GM19035 (cell line): ENCODE data around the gene ETNPPL.

Experiments
- ATAC-seq: cut with Tn5 transposase; IDR thresholded peaks from one replicate; pipeline ENCODE4 v1.9.1; 2021; ENCODE audit not compliant: unreplicated experiment

The ETNPPL gene

DNA sequence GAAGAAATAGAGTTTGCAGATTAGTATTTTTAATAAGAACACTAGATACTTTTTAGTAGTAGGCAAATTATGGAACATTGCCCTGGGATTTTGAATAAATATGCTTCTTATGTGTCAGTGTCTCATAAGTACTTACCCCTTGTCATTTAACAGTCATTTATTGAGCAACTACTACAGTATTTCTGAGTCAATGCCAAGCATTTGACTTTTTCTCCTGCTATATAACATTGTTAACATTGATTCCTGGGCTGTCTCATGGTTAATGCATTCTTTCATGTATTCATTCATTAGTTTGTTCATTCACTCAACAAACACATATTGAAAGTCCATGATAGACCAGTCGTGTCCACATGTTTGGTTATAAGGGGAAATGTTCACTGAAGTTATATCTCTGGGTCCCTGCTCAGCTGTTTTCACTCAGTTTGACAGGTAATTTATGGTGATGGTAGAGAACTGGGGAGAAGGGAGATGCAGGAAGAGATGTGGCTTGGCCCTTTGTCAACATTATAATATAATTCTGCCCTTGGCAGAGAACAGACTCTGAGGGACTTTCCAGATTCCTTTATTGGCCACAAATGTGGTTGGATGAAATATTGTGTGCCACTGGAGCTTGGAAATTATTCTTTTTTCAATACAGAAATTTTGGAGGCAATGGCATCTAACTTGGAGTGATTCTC lies 62.6 kb downstream of the ETNPPL start:
- no peak for ATAC-seq

DNA sequence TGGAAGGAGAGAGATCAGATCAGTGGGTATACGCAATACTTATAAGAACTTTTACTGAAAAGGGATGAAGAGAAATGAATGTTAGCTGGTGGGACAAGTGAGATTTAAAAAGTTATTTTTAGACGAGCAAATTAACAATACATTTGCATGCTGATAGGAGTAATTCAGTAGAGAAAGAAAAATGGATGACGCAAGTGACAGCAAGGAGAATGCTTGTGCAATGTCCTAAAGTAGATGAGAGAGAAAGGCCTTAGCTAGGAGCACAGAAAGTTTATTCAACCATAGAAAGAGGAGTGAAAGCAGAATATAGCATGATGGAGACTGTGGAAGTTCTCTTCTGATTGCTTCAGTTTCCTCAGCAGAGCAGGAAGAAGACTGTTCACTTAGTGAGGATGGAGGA lies 66.7 kb downstream of the ETNPPL start:
- no peak for ATAC-seq

DNA sequence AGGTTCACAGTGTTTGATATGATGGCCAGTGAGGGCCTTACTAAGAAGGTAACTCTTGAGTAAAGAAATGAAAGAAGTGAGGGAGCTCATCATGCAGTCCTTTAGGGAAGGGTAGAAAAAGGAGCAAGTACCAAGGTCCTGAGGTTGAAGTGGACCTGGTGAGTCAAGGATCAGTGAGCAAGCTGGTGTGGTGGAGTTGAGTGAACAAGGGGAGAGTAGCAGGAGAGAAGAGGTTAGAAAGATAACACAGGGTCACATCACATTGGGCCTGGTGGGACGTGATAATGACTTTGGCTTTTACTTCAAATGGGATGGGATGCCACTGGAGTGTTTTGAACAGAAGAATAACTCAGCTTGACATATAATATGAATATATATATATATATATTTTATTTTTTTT lies 67.8 kb downstream of the ETNPPL start:
- no peak for ATAC-seq

DNA sequence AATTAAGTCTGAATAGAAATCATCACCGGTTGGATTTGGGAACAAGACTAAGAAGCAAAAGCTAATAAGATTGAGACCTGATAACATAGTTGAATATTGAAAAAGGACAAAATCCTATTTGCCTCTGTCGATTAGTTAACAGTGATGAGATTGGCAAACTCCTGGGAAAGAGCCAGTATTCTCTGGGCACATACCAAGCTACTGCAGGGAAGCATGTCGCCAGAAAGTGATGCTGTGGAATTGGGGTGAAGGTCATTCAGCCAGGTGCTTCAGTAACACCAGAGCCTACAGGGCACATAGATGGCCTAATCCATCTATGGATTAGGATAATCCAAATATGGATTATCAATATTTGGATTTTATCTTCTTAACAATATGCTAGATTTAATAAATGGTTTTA lies 68.4 kb downstream of the ETNPPL start:
- no peak for ATAC-seq

DNA sequence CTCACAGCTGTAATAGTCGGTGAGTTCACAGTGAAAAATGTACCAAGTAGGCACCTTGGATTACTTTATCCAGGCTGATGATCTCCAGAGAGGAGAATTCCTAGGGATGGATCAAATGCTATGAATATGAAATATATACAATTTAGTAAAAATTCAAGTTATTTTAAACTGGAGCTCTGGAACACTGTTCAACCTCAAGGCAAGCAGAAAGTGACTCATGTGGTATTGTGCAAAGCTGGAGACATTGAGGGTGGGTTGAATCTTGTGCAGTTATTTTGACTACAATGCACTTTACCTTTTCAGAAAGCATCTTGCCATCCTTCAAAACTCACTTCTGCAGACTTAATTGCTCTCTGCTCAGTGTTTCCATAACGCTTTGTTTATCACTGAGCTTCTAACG lies 69.0 kb downstream of the ETNPPL start:
- no peak for ATAC-seq

DNA sequence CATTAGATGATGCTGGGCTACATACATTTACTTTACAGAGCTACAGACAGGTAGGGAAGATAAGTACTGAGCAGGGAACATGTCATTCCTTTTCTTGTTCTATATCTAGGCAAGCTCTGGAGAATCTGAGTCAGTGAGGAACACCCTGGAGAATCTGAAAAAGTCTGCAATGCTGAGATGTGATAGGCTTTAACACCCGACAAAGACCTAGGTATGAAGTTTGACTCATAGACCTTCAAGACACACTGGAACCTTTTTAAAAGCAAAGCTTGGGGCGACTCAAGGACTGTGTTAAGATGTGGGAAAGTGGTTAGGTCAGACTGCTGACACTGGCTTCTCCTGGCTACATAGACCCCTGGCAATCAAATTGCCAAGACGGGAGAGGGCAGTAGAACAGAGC lies 69.6 kb downstream of the ETNPPL start:
- no peak for ATAC-seq
